HCEC 1CT (cell line): ENCODE data around the gene CLDN6.
"Not testable (repeated sequence)": the region's sequence is repeated elsewhere in the genome, so short reads cannot be mapped to it uniquely, and the experiment has no call there.

ENCODE experiments used
- DNase-seq: peaks from one replicate; pipeline ENCODE4 v3.0.0-alpha.2; 2017

The CLDN6 gene, protein sequence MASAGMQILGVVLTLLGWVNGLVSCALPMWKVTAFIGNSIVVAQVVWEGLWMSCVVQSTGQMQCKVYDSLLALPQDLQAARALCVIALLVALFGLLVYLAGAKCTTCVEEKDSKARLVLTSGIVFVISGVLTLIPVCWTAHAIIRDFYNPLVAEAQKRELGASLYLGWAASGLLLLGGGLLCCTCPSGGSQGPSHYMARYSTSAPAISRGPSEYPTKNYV

GRCh38 chr16:3017794-3018506 is at the start of gene CLDN6:
Gene CLDN6, minus strand, starts transcription at chr16:3018183. Its CDS starts 2,162 bp downstream, at chr16:3016021.
- no peak for DNase-seq

GRCh38 chr16:3066440-3066748 is 48.4 kb upstream of the CLDN6 start:
- DNase-seq, result no peak

DNA sequence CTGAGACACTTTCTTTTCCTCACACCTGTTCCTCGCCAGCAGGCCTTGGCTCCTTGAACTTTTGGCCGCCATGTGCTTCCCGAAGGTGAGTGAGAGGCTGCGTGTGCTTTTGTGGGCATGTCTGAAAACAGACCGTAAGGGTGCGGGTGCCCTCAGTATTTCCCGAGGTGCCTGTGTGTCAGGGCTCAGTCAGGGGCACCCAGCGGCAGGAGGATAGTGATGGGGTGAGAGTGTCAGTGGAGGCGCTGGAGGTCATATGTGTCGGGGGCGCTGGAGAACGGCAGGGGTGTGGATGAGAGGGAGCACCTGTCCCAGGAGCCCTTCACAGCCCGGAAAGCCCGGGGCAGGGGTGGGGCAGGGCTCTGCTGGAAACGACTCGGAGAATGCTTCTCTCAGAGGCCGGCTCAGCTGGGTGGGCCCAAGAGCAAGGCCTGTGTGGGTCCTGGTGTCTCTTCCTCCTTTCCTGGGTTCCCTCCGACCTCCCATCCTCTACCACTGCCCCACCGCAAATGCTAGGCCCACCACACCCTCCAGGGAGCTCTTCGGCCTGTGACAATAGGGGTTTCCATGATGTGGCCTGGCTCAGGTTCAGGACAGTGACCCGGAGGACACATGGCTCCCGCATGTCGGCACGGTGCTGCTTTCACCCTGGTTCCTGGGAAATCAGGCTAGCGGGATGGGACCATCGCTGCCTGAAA is 47.9 kb upstream of the CLDN6 start:
- no peak for DNase-seq

GRCh38 chr16:3065069-3065741 is 47.2 kb upstream of the CLDN6 start, which contains the start of gene IL32:
Gene IL32, plus strand, starts transcription at chr16:3065640. Its CDS starts 172 bp downstream, at chr16:3065812.
- DNase-seq, result peak; percentile 49

DNA sequence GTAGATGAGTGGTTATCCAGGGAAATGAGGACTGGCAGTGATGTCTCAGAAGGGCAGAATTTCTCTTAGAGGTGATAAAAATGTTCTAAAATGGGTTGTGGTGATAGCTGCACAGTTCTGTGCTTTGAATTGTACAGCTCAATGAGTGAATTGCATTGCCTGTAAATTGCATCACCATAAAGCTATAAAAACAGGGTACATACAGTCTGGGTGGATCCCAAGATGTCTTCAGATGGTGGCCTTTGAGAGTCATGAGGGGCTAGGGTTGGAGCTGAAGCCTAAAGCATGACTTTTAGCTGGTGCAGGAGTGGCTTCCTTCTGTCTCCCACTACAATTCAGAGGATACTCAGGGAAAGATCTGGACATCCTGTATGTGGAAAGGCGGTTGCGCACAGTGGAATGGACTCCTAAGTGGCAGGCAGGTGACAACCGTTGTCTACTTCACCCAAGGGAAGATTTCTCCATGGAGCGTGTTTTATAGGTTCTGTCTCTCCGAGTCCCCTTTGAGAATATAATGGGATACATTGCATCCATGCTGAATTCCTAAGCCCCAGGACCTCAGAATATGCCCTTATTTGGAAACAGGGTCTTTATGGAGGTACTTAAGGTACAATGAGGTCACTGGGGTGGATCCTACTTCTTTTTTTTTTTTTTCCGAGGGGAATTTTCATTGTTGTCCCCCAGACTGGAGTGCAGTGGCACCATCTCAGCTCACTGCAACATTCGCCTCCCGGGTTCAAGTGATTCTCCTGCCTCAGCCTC is 45.8 kb upstream of the CLDN6 start:
- DNase-seq, result no peak

- DNase-seq, result no peak
Observed at GRCh38 chr16:3062553-3062952, 44.6 kb upstream of the CLDN6 start.

DNA sequence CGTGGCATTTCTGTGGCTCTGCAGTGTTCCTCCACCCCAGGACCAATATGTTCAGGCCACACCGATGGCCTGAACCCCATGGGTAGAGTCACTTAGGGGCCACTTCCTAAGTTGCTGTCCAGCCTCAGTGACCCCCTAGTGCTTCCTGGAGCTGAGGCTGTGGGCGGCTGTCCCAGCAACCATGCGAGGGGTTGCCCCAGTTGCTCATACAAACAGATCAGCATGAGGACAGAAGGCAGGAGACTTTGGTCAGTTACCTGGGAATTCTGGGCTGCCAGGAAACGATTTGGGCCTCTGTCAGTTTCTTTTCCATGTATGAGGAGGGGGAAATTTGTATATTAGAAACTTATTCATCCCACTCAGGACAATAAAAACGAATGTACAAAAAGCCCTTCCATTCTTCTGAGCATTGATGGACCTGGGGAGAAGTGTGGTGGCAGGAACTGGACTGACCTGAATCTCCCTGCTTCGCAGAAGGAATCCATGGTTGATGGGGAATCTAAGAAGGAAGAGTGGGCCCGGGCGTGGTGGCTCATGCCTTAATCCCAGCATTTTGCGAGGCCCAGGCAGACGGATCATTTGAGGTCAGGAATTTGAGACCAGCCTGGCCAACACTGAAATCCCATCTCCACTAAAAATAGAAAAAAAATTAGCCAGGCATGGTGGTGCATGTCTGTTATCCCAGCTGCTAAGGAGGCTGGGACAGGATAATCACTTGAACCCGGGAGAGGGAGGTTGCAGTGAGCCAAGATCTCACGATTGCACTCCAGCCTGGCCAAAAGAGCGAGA is 42.5 kb upstream of the CLDN6 start:
- no peak for DNase-seq

DNA sequence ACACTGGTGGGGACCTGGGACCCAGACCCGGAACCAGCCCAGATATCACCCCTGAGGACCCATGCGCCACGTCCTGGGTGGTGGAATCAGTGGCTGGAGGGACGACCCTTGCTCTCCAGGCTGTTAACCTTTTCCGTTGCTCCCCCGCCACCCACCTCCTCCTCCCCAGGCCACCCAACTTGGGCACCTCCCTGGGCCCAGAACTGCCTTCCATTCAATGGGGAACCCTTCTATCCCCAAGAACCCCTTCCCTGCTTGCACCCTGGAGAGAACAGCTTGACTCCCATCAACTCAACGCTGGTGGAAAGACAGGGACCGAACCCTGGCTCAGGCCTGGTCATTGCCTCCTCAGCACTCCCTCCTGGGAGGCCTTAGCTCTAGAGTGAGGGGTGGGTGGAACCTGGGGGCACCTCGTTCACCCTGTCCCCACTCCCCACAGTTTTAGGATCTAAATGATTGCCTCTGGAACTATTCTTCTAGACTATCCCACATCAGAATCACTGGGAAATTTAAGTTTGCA is 41.8 kb upstream of the CLDN6 start:
- no peak for DNase-seq

DNA sequence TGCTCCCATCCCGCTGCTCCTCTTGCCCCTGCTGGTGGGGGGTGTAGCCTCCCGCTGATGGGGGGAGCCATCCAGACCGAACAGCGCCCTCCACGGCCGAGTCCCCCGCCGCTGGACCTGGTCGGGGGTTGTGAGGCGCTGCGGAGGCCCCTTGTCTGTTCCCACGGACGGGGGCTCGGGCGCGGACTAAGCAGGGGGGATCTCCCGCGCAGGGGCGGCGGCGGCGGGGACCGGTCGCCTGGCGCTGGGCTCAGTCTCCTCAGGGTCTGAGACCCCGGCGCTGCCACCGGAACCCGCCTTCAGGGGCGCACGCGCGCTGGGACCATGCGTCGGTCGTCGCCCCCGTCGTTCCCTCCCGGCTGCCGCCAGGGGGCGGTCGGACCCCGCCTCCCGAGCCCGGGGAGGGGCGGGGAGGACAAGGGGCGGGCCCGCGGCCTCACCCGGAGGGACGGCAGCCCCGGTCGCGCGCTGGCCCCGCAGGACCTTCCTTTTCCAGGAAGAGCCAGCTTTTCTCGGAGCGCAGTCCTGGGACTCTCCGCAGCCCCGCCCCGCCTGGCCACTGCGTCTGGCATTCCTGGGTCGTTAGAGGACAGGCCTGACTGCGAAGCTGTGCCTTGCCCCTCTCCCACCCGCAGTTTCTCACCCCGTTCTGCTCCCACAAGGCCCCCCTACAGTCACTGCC is 41.2 kb upstream of the CLDN6 start:
- DNase-seq, result peak; percentile 75

- DNase-seq, result peak; percentile 18
Observed at GRCh38 chr16:3058139-3059030, 40.4 kb upstream of the CLDN6 start.

DNA sequence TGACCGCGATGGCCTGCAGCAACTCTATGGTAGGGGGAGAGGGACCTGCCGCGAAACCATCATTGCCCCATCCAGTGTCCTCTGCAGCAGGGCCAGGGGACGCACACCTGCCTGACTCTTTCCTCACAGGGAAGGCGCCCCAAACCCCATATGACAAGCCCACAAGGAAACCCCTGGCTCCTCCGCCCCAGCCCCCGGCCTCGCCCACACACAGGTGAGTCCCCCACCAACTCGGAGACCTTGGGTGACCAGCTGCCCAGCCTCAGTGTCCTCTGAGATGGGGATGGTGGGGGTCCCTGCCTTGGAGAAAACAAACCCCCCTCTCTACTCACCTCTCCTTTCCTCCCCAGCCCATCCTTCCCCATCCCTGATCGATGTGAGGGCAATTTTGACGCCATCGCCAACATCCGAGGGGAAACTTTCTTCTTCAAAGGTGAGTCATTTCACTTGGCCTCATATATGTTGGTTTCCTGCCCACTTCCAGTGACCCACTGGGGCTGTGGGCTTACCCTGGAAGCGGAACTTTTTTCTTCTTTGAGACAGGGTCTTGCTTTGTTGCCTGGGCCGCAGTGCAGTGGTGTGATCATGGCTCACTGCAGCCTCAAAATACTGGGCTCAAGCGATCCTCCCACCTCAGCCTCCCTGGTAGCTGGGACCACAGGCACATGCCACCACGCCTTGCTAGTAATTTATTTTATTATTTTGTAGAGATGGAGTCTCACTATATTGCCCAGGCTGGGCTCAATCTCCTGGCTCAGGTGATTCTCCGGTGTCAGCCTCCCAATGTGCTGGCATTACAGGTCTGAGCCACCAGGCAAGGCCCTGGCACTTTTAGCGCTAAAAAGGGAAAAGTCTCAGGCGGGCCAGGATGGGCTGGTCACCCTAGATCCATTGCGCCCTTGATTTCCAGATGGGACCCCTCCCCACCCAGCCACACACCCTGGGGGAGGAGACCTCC is 39.5 kb upstream of the CLDN6 start:
- DNase-seq, result no peak

- DNase-seq, result no peak
Observed at GRCh38 chr16:3056336-3057180, 38.6 kb upstream of the CLDN6 start.

DNA sequence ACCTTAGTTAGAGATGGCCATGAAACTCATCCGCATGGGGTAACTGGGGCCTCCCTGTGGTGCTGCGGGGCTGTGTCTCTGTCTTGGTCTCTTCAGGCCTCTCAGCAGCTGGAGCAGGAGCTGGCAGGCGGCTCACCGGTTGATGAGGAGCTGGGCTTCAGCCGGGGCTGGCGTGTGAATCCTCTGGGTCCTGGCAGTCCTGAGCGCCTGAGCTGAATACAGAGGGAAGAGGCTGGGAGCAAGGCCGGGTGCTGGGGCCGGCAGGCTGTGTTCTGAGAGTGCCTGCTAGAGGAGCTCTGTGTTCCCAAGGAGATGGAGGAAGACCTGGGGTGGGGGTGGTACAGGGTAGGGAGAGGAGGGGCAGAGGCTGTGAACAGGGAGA is 37.7 kb upstream of the CLDN6 start:
- DNase-seq, result not testable (repeated sequence)

GRCh38 chr16:3054965-3055733 is 37.2 kb upstream of the CLDN6 start:
- no peak for DNase-seq

GRCh38 chr16:3053330-3053710 is 35.3 kb upstream of the CLDN6 start:
- DNase-seq, result not testable (repeated sequence)

DNA sequence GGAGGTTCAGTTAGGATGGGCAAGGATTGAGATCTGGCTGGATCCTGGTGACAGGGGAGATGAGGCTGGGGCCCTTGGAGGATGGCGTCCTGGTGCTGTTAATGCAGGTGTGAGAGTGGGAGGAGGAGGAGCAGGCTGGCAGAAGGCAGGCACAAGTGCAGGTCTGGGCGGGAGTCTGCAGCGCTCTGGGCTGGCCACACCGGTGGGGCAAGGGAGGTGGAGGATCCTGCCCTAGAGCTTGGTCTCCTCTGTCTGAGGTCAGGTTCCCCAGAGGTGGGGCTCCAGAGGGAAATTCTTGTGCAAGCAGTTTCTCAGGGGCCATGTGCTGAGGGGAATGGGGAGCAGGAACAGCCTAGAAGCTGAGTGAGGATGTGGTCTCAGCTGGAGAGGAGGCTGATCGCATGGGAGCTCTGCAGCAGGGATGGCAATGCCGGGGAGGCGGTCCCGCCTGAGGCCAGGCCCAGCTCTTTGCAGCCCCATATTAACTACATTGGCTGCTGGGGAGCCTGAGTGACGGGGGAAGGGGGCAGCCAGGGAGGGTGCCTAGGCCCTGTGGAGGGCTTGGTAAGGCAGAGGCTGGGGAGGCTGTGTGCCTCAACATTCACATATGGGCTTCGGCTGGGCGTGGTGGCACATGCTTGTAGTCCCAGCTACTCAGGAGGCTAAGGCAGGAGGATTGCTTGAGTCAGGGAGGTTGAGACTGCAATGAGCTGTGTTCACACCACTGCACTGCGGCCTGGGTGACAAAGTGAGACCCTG is 34.8 kb upstream of the CLDN6 start:
- not testable (repeated sequence) for DNase-seq
